ENCODE measurements around the gene ZNF746.

Gene ZNF746

GRCh38 chr7:149475121-149476045, 22.2 kb downstream of the ZNF746 start:
- no peaks in the 10 kb centered on the region for H3K27me3 Mint-ChIP-seq
- ATAC-seq (replicated peaks) (no peak), DNase-seq (no peak)
- no peak overlapping the region for H3K4me3 Mint-ChIP-seq
- no peaks in the 10 kb centered on the region for H3K4me1 Mint-ChIP-seq
- H3K36me3 Mint-ChIP-seq, result peaks cover 71 to 88% of the 10 kb centered on the region in 2 donors
- peaks cover 12 to 14% of the 10 kb centered on the region in 2 donors for H3K9me3 Mint-ChIP-seq
- H3K27ac Mint-ChIP-seq, result peak overlapping the region; percentile 47

GRCh38 chr7:149474309-149475120, 23.1 kb downstream of the ZNF746 start:
- Mint-ChIP-seq H3K27me3 (no peaks in the 10 kb centered on the region), H3K27ac (no peak overlapping the region), H3K9me3 (peaks cover 12 to 14% of the 10 kb centered on the region in 2 donors), H3K36me3 (peaks cover 68 to 90% of the 10 kb centered on the region in 2 donors), H3K4me3 (no peak overlapping the region), H3K4me1 (no peaks in the 10 kb centered on the region)
- ATAC-seq (replicated peaks) (no peak), DNase-seq (no peak)

- Mint-ChIP-seq H3K4me1 (no peaks in the 10 kb centered on the region), H3K27me3 (no peaks in the 10 kb centered on the region), H3K27ac (no peak overlapping the region), H3K4me3 (no peak overlapping the region), H3K36me3 (peaks cover 56 to 77% of the 10 kb centered on the region in 2 donors), H3K9me3 (peaks cover 2 to 4% of the 10 kb centered on the region in 2 donors)
- no peak for DNase-seq
- ATAC-seq (replicated peaks), result no peak
Measured at GRCh38 chr7:149473251-149473650, 24.4 kb downstream of the ZNF746 start.

- peaks cover 3 to 7% of the 10 kb centered on the region in 2 donors for H3K9me3 Mint-ChIP-seq
- ATAC-seq (replicated peaks) (no peak), DNase-seq (no peak)
- no peak overlapping the region for H3K27ac Mint-ChIP-seq
- H3K27me3 Mint-ChIP-seq, result peaks cover 0 to 4% of the 10 kb centered on the region in 2 donors
- H3K4me1 Mint-ChIP-seq, result no peaks in the 10 kb centered on the region
- H3K4me3 Mint-ChIP-seq, result peak overlapping the region in 1 of 2 donors; percentile 6
- H3K36me3 Mint-ChIP-seq, result peaks cover 40 to 59% of the 10 kb centered on the region in 2 donors
Measured at GRCh38 chr7:149471289-149471953, 26.2 kb downstream of the ZNF746 start.

- peaks cover 3 to 7% of the 10 kb centered on the region in 2 donors for H3K9me3 Mint-ChIP-seq
- ATAC-seq (replicated peaks) (no peak), DNase-seq (no peak)
- no peaks in the 10 kb centered on the region for H3K4me1 Mint-ChIP-seq
- H3K36me3 Mint-ChIP-seq, result peaks cover 33 to 50% of the 10 kb centered on the region in 2 donors
- no peak overlapping the region for H3K27ac Mint-ChIP-seq
- no peak overlapping the region for H3K4me3 Mint-ChIP-seq
- H3K27me3 Mint-ChIP-seq, result peaks cover 8 to 19% of the 10 kb centered on the region in 2 donors
Measured at GRCh38 chr7:149469806-149470205, 27.8 kb downstream of the ZNF746 start.

GRCh38 chr7:149468208-149468607, 29.4 kb downstream of the ZNF746 start:
- Mint-ChIP-seq H3K4me3 (no peak overlapping the region), H3K9me3 (peaks cover 3 to 7% of the 10 kb centered on the region in 2 donors), H3K27ac (no peak overlapping the region), H3K36me3 (peaks cover 23 to 37% of the 10 kb centered on the region in 2 donors), H3K27me3 (peaks cover 14 to 25% of the 10 kb centered on the region in 2 donors), H3K4me1 (no peaks in the 10 kb centered on the region)
- no peak for DNase-seq
- ATAC-seq (replicated peaks), result no peak

- peaks cover 16 to 29% of the 10 kb centered on the region in 2 donors for H3K36me3 Mint-ChIP-seq
- peaks cover 14 to 27% of the 10 kb centered on the region in 2 donors for H3K27me3 Mint-ChIP-seq
- no peak for ATAC-seq (replicated peaks)
- no peak for DNase-seq
- no peaks in the 10 kb centered on the region for H3K4me1 Mint-ChIP-seq
- H3K9me3 Mint-ChIP-seq, result peaks cover 3 to 7% of the 10 kb centered on the region in 2 donors
- no peak overlapping the region for H3K27ac Mint-ChIP-seq
- H3K4me3 Mint-ChIP-seq, result no peak overlapping the region
Measured at GRCh38 chr7:149467321-149467859, 30.2 kb downstream of the ZNF746 start.

- Mint-ChIP-seq H3K27me3 (peaks cover 14 to 32% of the 10 kb centered on the region in 2 donors), H3K27ac (no peak overlapping the region), H3K9me3 (peaks cover 3 to 7% of the 10 kb centered on the region in 2 donors), H3K4me1 (peaks cover under 1 to 3% of the 10 kb centered on the region in 2 donors), H3K4me3 (no peak overlapping the region), H3K36me3 (peaks cover 12 to 19% of the 10 kb centered on the region in 2 donors)
- ATAC-seq (replicated peaks) (no peak), DNase-seq (no peak)
Measured at GRCh38 chr7:149466364-149466763, 31.2 kb downstream of the ZNF746 start.

- Mint-ChIP-seq H3K9me3 (peaks cover 0 to 5% of the 10 kb centered on the region in 2 donors), H3K36me3 (no peaks in the 10 kb centered on the region), H3K27ac (no peak overlapping the region), H3K4me3 (no peak overlapping the region), H3K27me3 (peaks cover 14 to 32% of the 10 kb centered on the region in 2 donors), H3K4me1 (peaks cover 4 to 13% of the 10 kb centered on the region in 2 donors)
- ATAC-seq (replicated peaks) (no peak), DNase-seq (no peak)
Measured at GRCh38 chr7:149463500-149464161, 34.0 kb downstream of the ZNF746 start.

- Mint-ChIP-seq H3K27me3 (peaks cover 14 to 32% of the 10 kb centered on the region in 2 donors), H3K4me3 (no peak overlapping the region), H3K9me3 (peaks cover 0 to 5% of the 10 kb centered on the region in 2 donors), H3K4me1 (peaks cover 12 to 26% of the 10 kb centered on the region in 2 donors), H3K36me3 (peaks cover 0 to under 1% of the 10 kb centered on the region in 2 donors), H3K27ac (no peak overlapping the region)
- DNase-seq (no peak), ATAC-seq (replicated peaks) (no peak)
Measured at GRCh38 chr7:149462101-149462520, 35.5 kb downstream of the ZNF746 start.

GRCh38 chr7:149460493-149461277, 36.9 kb downstream of the ZNF746 start, which contains the start of gene ZNF777:
TSS of gene ZNF777 (minus strand) at chr7:149461062. CDS start at chr7:149456022, 5,040 bp downstream.
- H3K27ac Mint-ChIP-seq, result peak within 1 kb of the TSS; percentile 88
- DNase-seq (peak; percentile 83), ATAC-seq (replicated peaks) (peak; percentile 96 to 97)
- peak within 1 kb of the TSS; percentile 87 to 90 for H3K4me3 Mint-ChIP-seq
- no peaks in the 10 kb centered on the region for H3K9me3 Mint-ChIP-seq
- H3K36me3 Mint-ChIP-seq, result peaks cover 4 to 6% of the 10 kb centered on the region in 2 donors
- H3K4me1 Mint-ChIP-seq, result peaks cover 17 to 37% of the 10 kb centered on the region in 2 donors
- H3K27me3 Mint-ChIP-seq, result peaks cover 14 to 22% of the 10 kb centered on the region in 2 donors

GRCh38 chr7:149459540-149460452, 37.8 kb downstream of the ZNF746 start:
- H3K4me3 Mint-ChIP-seq, result peak overlapping the region in 1 of 2 donors; percentile 50
- peaks cover 11 to 12% of the 10 kb centered on the region in 2 donors for H3K36me3 Mint-ChIP-seq
- H3K9me3 Mint-ChIP-seq, result no peaks in the 10 kb centered on the region
- H3K27ac Mint-ChIP-seq, result no peak overlapping the region
- ATAC-seq (replicated peaks) (peak; percentile 39 to 49), DNase-seq (no peak)
- H3K4me1 Mint-ChIP-seq, result peaks cover 17 to 43% of the 10 kb centered on the region in 2 donors
- H3K27me3 Mint-ChIP-seq, result peaks cover 6 to 13% of the 10 kb centered on the region in 2 donors

Data from stimulated activated naive B cell treated with anti-CD40 and anti-IgM and Interleukin-4, amounts not matched to agents 10 μg/mL and 1 μg/mL and 100 μg/mL, for 72 hours (primary cell).